BJ (cell line): ENCODE data around the gene NR5A1. TPM values are rescaled to one million over a fixed set of nuclear protein-coding genes. Genes with fewer than 3 reads are reported as not detected.

ENCODE experiments used
- CTCF ChIA-PET: fragments of 350-600 bp; formaldehyde crosslinking; extraction: SDS; loops from one replicate; lab custom pipeline; 2021; ENCODE audit warnings: antibody characterized with exemption, inconsistent platforms; lab: Yijun Ruan, JAX
- POLR2A ChIA-PET: fragments of 300-600 bp; sonication (Branson Sonifier 250); formaldehyde crosslinking; extraction: SDS; loops from one replicate; lab custom pipeline; 2021; ENCODE audit warnings: antibody characterized with exemption; lab: Charles Lee
- DNase-seq: peaks from one replicate; pipeline ENCODE4 v3.0.0-alpha.2; 2011; ENCODE audit warnings: low read depth
- H3K27me3 ChIP-seq: 2 replicates; pipeline ENCODE4 v1.6.0; 2011; ENCODE audit warnings: low read length; ENCODE audit not compliant: control insufficient read depth, insufficient read depth
- H3K36me3 ChIP-seq: 2 replicates; pipeline ENCODE4 v1.5.1; 2011; ENCODE audit warnings: low read length; ENCODE audit not compliant: control insufficient read depth, insufficient read depth
- H3K4me3 ChIP-seq: 2 replicates; pipeline ENCODE4 v1.5.1; 2011; ENCODE audit warnings: low read depth, mild to moderate bottlenecking, control low read depth, low read length
- polyA minus RNA-seq: library from RNA; depleted of rRNA, polyadenylated mRNA; stranded (reverse); fragments of >200 nt; gene quantifications from 2 replicates; pipeline ENCODE4 v1.2.3, GENCODE V29; 2011; rRNA and poly(A)+ RNA removed
- polyA plus RNA-seq: library from polyadenylated mRNA; depleted of rRNA; stranded (reverse); fragments of >200 nt; gene quantifications from 2 replicates; pipeline ENCODE4 v1.2.3, GENCODE V29; 2011; rRNA removed
- TF ChIP-seq, protein P1 (sequence below): IDR thresholded peaks from 2 replicates; pipeline ENCODE4 v1.5.1; 2011; ENCODE audit warnings: low read depth, mild to moderate bottlenecking, control low read depth, inconsistent platforms, low read length, moderate library complexity; ENCODE audit not compliant: insufficient read depth

Gene NR5A1
- not detected in 2 replicates for polyA plus RNA-seq
- polyA minus RNA-seq = not detected in 2 replicates

- no peak for DNase-seq
- H3K27me3 ChIP-seq = peaks cover 33% of the 10 kb centered on the region
- TF ChIP-seq, protein P1, sequence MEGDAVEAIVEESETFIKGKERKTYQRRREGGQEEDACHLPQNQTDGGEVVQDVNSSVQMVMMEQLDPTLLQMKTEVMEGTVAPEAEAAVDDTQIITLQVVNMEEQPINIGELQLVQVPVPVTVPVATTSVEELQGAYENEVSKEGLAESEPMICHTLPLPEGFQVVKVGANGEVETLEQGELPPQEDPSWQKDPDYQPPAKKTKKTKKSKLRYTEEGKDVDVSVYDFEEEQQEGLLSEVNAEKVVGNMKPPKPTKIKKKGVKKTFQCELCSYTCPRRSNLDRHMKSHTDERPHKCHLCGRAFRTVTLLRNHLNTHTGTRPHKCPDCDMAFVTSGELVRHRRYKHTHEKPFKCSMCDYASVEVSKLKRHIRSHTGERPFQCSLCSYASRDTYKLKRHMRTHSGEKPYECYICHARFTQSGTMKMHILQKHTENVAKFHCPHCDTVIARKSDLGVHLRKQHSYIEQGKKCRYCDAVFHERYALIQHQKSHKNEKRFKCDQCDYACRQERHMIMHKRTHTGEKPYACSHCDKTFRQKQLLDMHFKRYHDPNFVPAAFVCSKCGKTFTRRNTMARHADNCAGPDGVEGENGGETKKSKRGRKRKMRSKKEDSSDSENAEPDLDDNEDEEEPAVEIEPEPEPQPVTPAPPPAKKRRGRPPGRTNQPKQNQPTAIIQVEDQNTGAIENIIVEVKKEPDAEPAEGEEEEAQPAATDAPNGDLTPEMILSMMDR = no peak
- no peaks in the 10 kb centered on the region for H3K36me3 ChIP-seq
- no peak within 1 kb of the TSS for H3K4me3 ChIP-seq
- POLR2A ChIA-PET = no interaction called here
- CTCF ChIA-PET = interaction anchor here (1.2 kb wide), 1 partner anchor 29 kb away, joined by 3 read pairs; no protein-coding TSS in a partner anchor
Measured at GRCh38 chr9:124506931-124507879, at the start of gene NR5A1. TSS of gene NR5A1 (minus strand) at chr9:124507399. CDS start at chr9:124503395, 4,004 bp downstream.

DNA sequence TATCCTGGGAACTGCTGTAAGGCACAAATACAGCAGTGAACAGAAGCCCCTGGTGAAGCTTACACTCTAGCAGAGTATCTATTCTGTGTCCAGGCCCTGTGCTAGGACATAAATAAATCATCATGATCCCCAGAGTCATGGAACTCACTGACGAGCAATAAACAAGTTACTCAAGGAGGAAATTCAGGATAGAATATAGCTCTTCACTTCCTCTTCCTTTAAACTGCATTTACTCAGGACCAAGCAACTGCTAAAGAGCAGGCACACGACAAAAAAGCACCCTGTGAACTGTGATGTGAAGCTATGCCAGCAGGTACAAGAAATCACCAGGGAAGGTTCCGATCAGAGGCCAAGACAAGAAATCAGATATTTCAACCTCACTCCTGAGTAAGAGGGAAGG lies 47.8 kb upstream of the NR5A1 start:
- no peak for DNase-seq
- CTCF ChIA-PET = interaction anchor here (0.6 to 2.5 kb wide), 4 partner anchors 18 to 209 kb away, joined by 3 to 6 read pairs (median 4); no protein-coding TSS in a partner anchor
- no peaks in the 10 kb centered on the region for H3K36me3 ChIP-seq
- H3K4me3 ChIP-seq = no peak overlapping the region
- TF ChIP-seq, protein P1 = no peak
- POLR2A ChIA-PET = no interaction called here
- no peaks in the 10 kb centered on the region for H3K27me3 ChIP-seq

- TF ChIP-seq, protein P1 = no peak
- Histone ChIP-seq H3K27me3 (no peaks in the 10 kb centered on the region), H3K4me3 (no peak overlapping the region), H3K36me3 (no peaks in the 10 kb centered on the region)
- ChIA-PET CTCF (interaction anchor here (2.5 to 4.3 kb wide), 5 partner anchors 9 to 158 kb away, joined by 6 to 42 read pairs (median 21); no protein-coding TSS in a partner anchor), POLR2A (no interaction called here)
- DNase-seq = peak; percentile 53
Measured at GRCh38 chr9:124553738-124554137, 46.5 kb upstream of the NR5A1 start.

DNA sequence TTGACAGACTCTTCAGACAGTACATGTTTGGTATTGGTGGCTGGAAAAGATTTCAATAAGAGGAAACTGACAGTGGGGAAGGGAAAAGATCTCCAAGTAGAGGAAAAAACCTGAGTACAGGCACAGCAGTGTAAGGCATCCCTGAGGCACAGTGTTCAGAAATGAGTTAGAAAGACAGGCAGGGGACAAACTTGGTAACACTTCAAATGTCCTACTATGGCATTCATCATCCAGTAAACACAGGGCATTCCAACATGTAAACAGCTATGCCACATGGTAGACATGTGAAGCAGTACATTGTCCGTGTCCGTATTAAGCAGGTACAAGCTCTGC lies 45.0 kb upstream of the NR5A1 start:
- DNase-seq = no peak
- Histone ChIP-seq H3K36me3 (no peaks in the 10 kb centered on the region), H3K4me3 (no peak overlapping the region), H3K27me3 (no peaks in the 10 kb centered on the region)
- POLR2A ChIA-PET = no interaction called here
- TF ChIP-seq, protein P1 = no peak
- CTCF ChIA-PET = interaction anchor here (0.7 to 4.3 kb wide), 20 partner anchors 10 to 248 kb away, joined by 3 to 42 read pairs (median 6); partner anchors contain the start of gene NR6A1
